GM12878 (cell line): ENCODE data around the gene SRSF1. TPM values are rescaled to one million over a fixed set of nuclear protein-coding genes. Genes with fewer than 3 reads are reported as not detected.

Source experiments
- CBFB ChIP-seq: IDR thresholded peaks from 2 replicates; pipeline ENCODE4 v1.6.1; 2016; ENCODE audit warnings: antibody characterized with exemption, low read depth
- CHD4 ChIP-seq: fragments of 200-600 bp; sonication (generic); IDR thresholded peaks from 2 replicates; pipeline ENCODE4 v1.6.1; 2016; ENCODE audit warnings: mild to moderate bottlenecking
- CREM ChIP-seq: IDR thresholded peaks from 2 replicates; pipeline ENCODE4 v1.6.1; 2014; ENCODE audit warnings: antibody characterized with exemption, low read depth
- ETV6 ChIP-seq, 2 experiments: fragments of 450-650 bp in 1 of 2; IDR thresholded peaks in 1 of 2; conservative IDR thresholded peaks in 1 of 2; 2 replicates each; pipeline ENCODE4 v1.6.1; 2014; ENCODE audit warnings: antibody characterized with exemption in 1 of 2, borderline replicate concordance in 1 of 2, low read depth in 1 of 2, mild to moderate bottlenecking in 1 of 2, moderate library complexity in 1 of 2
- FOS ChIP-seq: IDR thresholded peaks from 3 replicates; pipeline ENCODE4 v1.6.1; 2011; ENCODE audit warnings: borderline replicate concordance; ENCODE audit not compliant: insufficient read length; ENCODE audit errors: extremely low read depth
- FOXM1 ChIP-seq: IDR thresholded peaks from 2 replicates; pipeline ENCODE4 v1.6.1; 2012; ENCODE audit warnings: low read depth, mild to moderate bottlenecking, inconsistent platforms, low read length, moderate library complexity
- JUND ChIP-seq: IDR thresholded peaks from 2 replicates; pipeline ENCODE4 v1.6.1; 2012; ENCODE audit warnings: low read depth, mild to moderate bottlenecking, low read length, improper control_type of control experiment, moderate library complexity
- MEF2A ChIP-seq: IDR thresholded peaks from 2 replicates; pipeline ENCODE4 v1.6.1; 2011; ENCODE audit warnings: low read depth, mild to moderate bottlenecking, low read length, moderate library complexity; ENCODE audit not compliant: insufficient read depth
- MTA2 ChIP-seq: fragments of 450-650 bp; IDR thresholded peaks from 2 replicates; pipeline ENCODE4 v1.6.1; 2016; ENCODE audit warnings: low read depth, mild to moderate bottlenecking, moderate library complexity
- NFIC ChIP-seq: IDR thresholded peaks from 2 replicates; pipeline ENCODE4 v1.6.1; 2012; ENCODE audit warnings: low read depth, mild to moderate bottlenecking, inconsistent platforms, low read length, moderate library complexity
- NR2C1 ChIP-seq: fragments of 450-650 bp; IDR thresholded peaks from 2 replicates; pipeline ENCODE4 v1.6.1; 2017; ENCODE audit warnings: antibody characterized with exemption, mild to moderate bottlenecking, moderate library complexity
- POLR2AphosphoS2 ChIP-seq: IDR thresholded peaks from 2 replicates; pipeline ENCODE4 v1.6.1; 2011; ENCODE audit warnings: low read depth, mild to moderate bottlenecking, low read length, improper control_type of control experiment, moderate library complexity
- SP1 ChIP-seq: IDR thresholded peaks from one replicate; pipeline ENCODE4 v1.6.1; 2011; ENCODE audit warnings: low read depth, low read length
- SREBF1 ChIP-seq: IDR thresholded peaks from 2 replicates; pipeline ENCODE4 v1.6.1; 2012; ENCODE audit warnings: mild to moderate bottlenecking, low read length
- SREBF2 ChIP-seq: IDR thresholded peaks from 2 replicates; pipeline ENCODE4 v1.6.1; 2012; ENCODE audit warnings: mild to moderate bottlenecking, low read length
- TCF7 ChIP-seq: IDR thresholded peaks from 2 replicates; pipeline ENCODE4 v1.6.1; 2014; ENCODE audit warnings: antibody characterized with exemption, borderline replicate concordance
- ZBED1 ChIP-seq: IDR thresholded peaks from 2 replicates; pipeline ENCODE4 v1.6.1; 2016; ENCODE audit warnings: borderline replicate concordance
- ZNF687 ChIP-seq: fragments of 450-650 bp; IDR thresholded peaks from 2 replicates; pipeline ENCODE4 v1.6.1; 2017; ENCODE audit warnings: mild to moderate bottlenecking, moderate library complexity
- polyA plus RNA-seq, 11 experiments: library from polyadenylated mRNA; depleted of rRNA in 4 of 11; unstranded in 6 of 11; stranded (reverse) in 5 of 11; fragments of >200 nt; fragmentation: Nextera tagmentation in 4 of 11; fragmentation: Illumina TruSeq in 1 of 11; extraction: Ambion mirVana in 4 of 11; extraction: Trizol in 1 of 11; gene quantifications; 1 replicate in 1 of 11; 2 replicates in 10 of 11; pipeline versions ENCODE4 v1.2.1 to v1.2.3, GENCODE V29; 2011 to 2016; ENCODE audit warnings: inconsistent platforms in 2 of 11, missing spikeins in 2 of 11, low read depth in 1 of 11
- total RNA-seq, 4 experiments: library from RNA; depleted of rRNA in 3 of 4; stranded (reverse); fragments of >200 nt in 3 of 4; fragmentation: Illumina TruSeq in 1 of 4; extraction: Trizol in 1 of 4; gene quantifications; 2 replicates each; pipeline versions ENCODE4 v1.2.1 to v1.2.3, GENCODE V29; 2013 to 2021
- TF ChIP-seq, protein P1 (sequence below): fragments of 450-650 bp; formaldehyde crosslinking; IDR thresholded peaks from 2 replicates; pipeline ENCODE4 v1.4.0; 2020; ENCODE audit warnings: mild to moderate bottlenecking, moderate library complexity
- TF ChIP-seq, protein P2 (sequence below): IDR thresholded peaks from 2 replicates; pipeline ENCODE4 v1.6.1; 2012; ENCODE audit warnings: low read length, inconsistent platforms

Gene SRSF1
- total and polyA plus RNA-seq, 10 of the 15 experiments (the other 5 are each of a cell fraction or from before 2014, with no cell fraction given), result 101 to 474 (median 404) TPM

DNA sequence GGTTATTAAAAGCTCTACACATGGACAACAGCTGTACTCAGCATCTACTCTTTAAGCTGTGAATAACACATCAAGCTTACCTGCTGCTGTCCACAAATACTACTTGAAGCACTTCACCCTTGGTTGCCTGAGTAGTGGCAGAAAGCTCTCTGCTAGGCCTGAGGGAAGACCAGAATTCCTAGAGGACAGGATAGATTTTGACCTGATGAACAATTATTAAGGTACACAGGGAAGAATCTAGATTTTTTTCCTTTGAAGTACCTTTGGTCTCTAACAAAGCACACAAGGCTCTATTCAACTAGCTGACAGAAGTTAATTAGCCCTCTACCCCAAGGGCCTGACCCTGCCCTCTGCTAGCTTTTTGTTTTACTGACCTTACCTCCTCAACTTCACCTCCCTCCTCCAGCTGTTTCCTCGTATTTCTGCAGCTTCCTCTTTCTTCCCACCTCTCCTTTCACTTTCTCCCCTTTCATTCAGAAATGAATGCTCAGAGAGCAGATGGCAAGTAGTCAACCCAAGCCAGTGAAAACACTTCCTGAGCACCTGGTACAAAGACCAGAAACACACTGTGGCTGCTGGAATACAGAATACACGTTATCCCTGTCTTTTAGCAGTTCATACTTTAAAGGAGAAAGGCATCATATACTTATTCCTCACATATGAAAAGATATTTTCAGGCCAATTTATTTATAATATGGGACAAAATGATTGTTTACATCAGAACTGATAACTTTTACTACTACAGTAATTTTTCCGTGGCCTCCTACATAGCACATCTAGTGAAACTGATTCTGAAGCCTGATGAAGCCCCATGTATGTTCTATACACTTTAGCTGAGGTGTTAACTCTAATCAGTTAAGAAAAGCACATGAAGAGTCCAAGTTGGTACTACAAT is 13.3 kb downstream of the SRSF1 start (continued):
- TF ChIP-seq CBFB (no peak), JUND (no peak), SREBF1 (no peak), POLR2AphosphoS2 (no peak; the same call in 1 of the 2 replicates), TCF7 (no peak), FOXM1 (peak; percentile 58; the same call in 1 of the 2 replicates), SP1 (no peak), CREM (peak; percentile 19; the same call in 1 of the 2 replicates), NFIC (no peak; the same call in 1 of the 2 replicates), FOS (no peak), ZBED1 (0 out of 2 replicates have a peak, but pooled peaks have one; percentile 33), NR2C1 (no peak), MTA2 (peak; percentile 55), CHD4 (no peak), ZNF687 (no peak), ETV6 (conservative IDR thresholded peaks at IDR 0.05 in 1 of 2, IDR thresholded peaks at IDR 0.05 in 1 of 2; ENCODE audit: borderline replicate concordance in 1 of 2, low read depth in 1 of 2) (peak in 1 of 2 experiments; percentile 68; a peak in 1 of 4 replicates), MEF2A (no peak), SREBF2 (no peak)
- TF ChIP-seq, protein P1, sequence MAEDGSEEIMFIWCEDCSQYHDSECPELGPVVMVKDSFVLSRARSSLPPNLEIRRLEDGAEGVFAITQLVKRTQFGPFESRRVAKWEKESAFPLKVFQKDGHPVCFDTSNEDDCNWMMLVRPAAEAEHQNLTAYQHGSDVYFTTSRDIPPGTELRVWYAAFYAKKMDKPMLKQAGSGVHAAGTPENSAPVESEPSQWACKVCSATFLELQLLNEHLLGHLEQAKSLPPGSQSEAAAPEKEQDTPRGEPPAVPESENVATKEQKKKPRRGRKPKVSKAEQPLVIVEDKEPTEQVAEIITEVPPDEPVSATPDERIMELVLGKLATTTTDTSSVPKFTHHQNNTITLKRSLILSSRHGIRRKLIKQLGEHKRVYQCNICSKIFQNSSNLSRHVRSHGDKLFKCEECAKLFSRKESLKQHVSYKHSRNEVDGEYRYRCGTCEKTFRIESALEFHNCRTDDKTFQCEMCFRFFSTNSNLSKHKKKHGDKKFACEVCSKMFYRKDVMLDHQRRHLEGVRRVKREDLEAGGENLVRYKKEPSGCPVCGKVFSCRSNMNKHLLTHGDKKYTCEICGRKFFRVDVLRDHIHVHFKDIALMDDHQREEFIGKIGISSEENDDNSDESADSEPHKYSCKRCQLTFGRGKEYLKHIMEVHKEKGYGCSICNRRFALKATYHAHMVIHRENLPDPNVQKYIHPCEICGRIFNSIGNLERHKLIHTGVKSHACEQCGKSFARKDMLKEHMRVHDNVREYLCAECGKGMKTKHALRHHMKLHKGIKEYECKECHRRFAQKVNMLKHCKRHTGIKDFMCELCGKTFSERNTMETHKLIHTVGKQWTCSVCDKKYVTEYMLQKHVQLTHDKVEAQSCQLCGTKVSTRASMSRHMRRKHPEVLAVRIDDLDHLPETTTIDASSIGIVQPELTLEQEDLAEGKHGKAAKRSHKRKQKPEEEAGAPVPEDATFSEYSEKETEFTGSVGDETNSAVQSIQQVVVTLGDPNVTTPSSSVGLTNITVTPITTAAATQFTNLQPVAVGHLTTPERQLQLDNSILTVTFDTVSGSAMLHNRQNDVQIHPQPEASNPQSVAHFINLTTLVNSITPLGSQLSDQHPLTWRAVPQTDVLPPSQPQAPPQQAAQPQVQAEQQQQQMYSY (CRISPR knock-in tag), result no peak
- TF ChIP-seq, protein P2, sequence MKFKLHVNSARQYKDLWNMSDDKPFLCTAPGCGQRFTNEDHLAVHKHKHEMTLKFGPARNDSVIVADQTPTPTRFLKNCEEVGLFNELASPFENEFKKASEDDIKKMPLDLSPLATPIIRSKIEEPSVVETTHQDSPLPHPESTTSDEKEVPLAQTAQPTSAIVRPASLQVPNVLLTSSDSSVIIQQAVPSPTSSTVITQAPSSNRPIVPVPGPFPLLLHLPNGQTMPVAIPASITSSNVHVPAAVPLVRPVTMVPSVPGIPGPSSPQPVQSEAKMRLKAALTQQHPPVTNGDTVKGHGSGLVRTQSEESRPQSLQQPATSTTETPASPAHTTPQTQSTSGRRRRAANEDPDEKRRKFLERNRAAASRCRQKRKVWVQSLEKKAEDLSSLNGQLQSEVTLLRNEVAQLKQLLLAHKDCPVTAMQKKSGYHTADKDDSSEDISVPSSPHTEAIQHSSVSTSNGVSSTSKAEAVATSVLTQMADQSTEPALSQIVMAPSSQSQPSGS, result 0 out of 2 replicates have a peak, but pooled peaks have one; percentile 11
